CD4-positive, alpha-beta T cell (primary cell): ENCODE results near the gene MID1IP1. TPM values are rescaled to one million over a fixed set of nuclear protein-coding genes. Genes with fewer than 3 reads are reported as not detected.

Experiments used
- ATAC-seq: fragments of 200-7000 bp; cut with Tn5 transposase; one replicate; pipeline ENCODE4 v1.10.0; 2022; ENCODE audit warnings: mild to moderate bottlenecking; ENCODE audit not compliant: poor library complexity
- CTCF ChIA-PET: fragments of 350-600 bp; sonication (Branson Sonifier 250); formaldehyde crosslinking; loops from one replicate; lab custom pipeline; 2021; ENCODE audit warnings: antibody characterized with exemption, inconsistent platforms; lab: Charles Lee
- POLR2A ChIA-PET: fragments of 350-600 bp; sonication (Branson Sonifier 250); formaldehyde crosslinking; loops from one replicate; lab custom pipeline; 2021; ENCODE audit warnings: antibody characterized with exemption, inconsistent platforms; lab: Charles Lee
- DNase-seq, 14 experiments: peaks; one replicate each; pipeline ENCODE4 v3.0.0-alpha.2; 2013 to 2020; ENCODE audit warnings: mixed read lengths in 2 of 14
- H3K27ac ChIP-seq, 2 donors: one replicate each; pipeline versions ENCODE4 v1.5.1 to v1.7.0; 2013; ENCODE audit warnings: low read length in 2 of 2, low read depth in 1 of 2, mild to moderate bottlenecking in 1 of 2
- H3K27me3 ChIP-seq, 2 experiments: 1 replicate in 1 of 2; 2 replicates in 1 of 2; pipeline versions ENCODE4 v1.6.1 to v1.7.0; 2013; ENCODE audit warnings: low read length in 2 of 2, control low read depth in 1 of 2, mild to moderate bottlenecking in 1 of 2, moderate library complexity in 1 of 2; ENCODE audit not compliant: insufficient read depth in 2 of 2, control insufficient read depth in 1 of 2
- H3K36me3 ChIP-seq: one replicate; pipeline ENCODE4 v1.6.1; 2013; ENCODE audit warnings: low read length, control low read depth; ENCODE audit not compliant: insufficient read depth
- H3K4me1 ChIP-seq: one replicate; pipeline ENCODE4 v1.6.1; 2013; ENCODE audit warnings: low read length, control low read depth; ENCODE audit not compliant: insufficient read depth
- H3K4me3 ChIP-seq: one replicate; pipeline ENCODE4 v1.5.1; 2013; ENCODE audit warnings: mild to moderate bottlenecking, low read length, moderate library complexity
- H3K9me3 ChIP-seq, 2 experiments: 1 replicate in 1 of 2; 2 replicates in 1 of 2; pipeline versions ENCODE4 v1.6.1 to v1.7.0; 2013; ENCODE audit warnings: low read length in 2 of 2, mild to moderate bottlenecking in 2 of 2, control low read depth in 1 of 2, moderate library complexity in 1 of 2; ENCODE audit not compliant: control insufficient read depth in 1 of 2, insufficient read depth in 1 of 2
- H3K27ac Mint-ChIP-seq: one replicate; pipeline ENCODE4 v1.8.0; 2020; ENCODE audit warnings: mixed read lengths
- H3K27me3 Mint-ChIP-seq: one replicate; pipeline ENCODE4 v1.8.0; 2021; ENCODE audit warnings: mixed read lengths
- H3K36me3 Mint-ChIP-seq: one replicate; pipeline ENCODE4 v1.8.0; 2021; ENCODE audit warnings: low read depth, mixed read lengths
- H3K4me1 Mint-ChIP-seq: one replicate; pipeline ENCODE4 v1.8.0; 2021; ENCODE audit warnings: low read depth, mixed read lengths
- H3K4me3 Mint-ChIP-seq: one replicate; pipeline ENCODE4 v1.8.0; 2020; ENCODE audit warnings: mild to moderate bottlenecking, mixed read lengths
- H3K9me3 Mint-ChIP-seq: one replicate; pipeline ENCODE4 v1.8.0; 2020; ENCODE audit warnings: mixed read lengths
- intact Hi-C, 2 experiments: fragments of 100-400 bp; cut with DNase I in 1 of 2; cut with micrococcal nuclease in 1 of 2; formaldehyde crosslinking; loops; one replicate each; pipeline versions ENCODE4 v1.15.1 to v1.9.0; 2023 to 2025; cut with DNase I, micrococcal nuclease
- total RNA-seq, 174 experiments: library from RNA in 2 of 174; stranded (reverse) in 2 of 174; gene quantifications; one replicate each; pipeline ENCODE4 v1.2.3 and lab custom pipeline; 2021 to 2026
- TF ChIP-seq, protein P1 (sequence below): fragments of 200-600 bp; IDR thresholded peaks from one replicate; pipeline ENCODE4 v1.8.0; 2022; ENCODE audit warnings: antibody characterized with exemption, mild to moderate bottlenecking

The MID1IP1 gene
- total RNA-seq, 2 experiments from 2014 or later = 37.0 to 40.9 TPM

DNA sequence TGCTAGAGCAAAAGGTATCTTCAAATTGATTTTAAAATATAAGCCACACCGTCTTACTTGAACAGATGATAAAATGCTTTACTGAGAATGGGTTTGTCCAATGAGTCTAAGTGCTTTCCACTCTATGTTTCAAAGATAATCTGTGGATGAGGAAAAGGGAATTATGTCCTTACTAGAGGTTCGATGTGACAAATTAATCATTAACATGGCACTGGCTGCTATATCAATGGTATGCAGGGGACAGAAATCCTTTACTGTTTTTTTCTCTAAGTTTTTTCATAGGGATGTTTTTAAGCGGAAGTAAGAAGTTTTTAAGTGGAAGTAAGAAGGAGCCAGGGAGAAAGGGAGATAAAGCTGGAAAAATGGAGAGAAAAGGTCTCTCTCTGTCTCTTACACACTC is 38.0 kb downstream of the MID1IP1 start:
- H3K9me3 ChIP-seq = no peaks in the 10 kb centered on the region
- H3K27ac ChIP-seq = no peak overlapping the region
- ChIA-PET CTCF (no interaction called here), POLR2A (no interaction called here)
- Mint-ChIP-seq H3K4me1 (no peaks in the 10 kb centered on the region), H3K9me3 (peaks cover 3% of the 10 kb centered on the region), H3K36me3 (no peaks in the 10 kb centered on the region), H3K27ac (no peak overlapping the region), H3K4me3 (no peak overlapping the region), H3K27me3 (no peaks in the 10 kb centered on the region)
- H3K4me1 ChIP-seq = no peaks in the 10 kb centered on the region
- TF ChIP-seq, protein P1, sequence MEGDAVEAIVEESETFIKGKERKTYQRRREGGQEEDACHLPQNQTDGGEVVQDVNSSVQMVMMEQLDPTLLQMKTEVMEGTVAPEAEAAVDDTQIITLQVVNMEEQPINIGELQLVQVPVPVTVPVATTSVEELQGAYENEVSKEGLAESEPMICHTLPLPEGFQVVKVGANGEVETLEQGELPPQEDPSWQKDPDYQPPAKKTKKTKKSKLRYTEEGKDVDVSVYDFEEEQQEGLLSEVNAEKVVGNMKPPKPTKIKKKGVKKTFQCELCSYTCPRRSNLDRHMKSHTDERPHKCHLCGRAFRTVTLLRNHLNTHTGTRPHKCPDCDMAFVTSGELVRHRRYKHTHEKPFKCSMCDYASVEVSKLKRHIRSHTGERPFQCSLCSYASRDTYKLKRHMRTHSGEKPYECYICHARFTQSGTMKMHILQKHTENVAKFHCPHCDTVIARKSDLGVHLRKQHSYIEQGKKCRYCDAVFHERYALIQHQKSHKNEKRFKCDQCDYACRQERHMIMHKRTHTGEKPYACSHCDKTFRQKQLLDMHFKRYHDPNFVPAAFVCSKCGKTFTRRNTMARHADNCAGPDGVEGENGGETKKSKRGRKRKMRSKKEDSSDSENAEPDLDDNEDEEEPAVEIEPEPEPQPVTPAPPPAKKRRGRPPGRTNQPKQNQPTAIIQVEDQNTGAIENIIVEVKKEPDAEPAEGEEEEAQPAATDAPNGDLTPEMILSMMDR = no peak
- intact Hi-C loops = no loop called here
- DNase-seq (no peak), ATAC-seq (no peak)
- no peaks in the 10 kb centered on the region for H3K27me3 ChIP-seq
- H3K4me3 ChIP-seq = no peak overlapping the region
- no peaks in the 10 kb centered on the region for H3K36me3 ChIP-seq

DNA sequence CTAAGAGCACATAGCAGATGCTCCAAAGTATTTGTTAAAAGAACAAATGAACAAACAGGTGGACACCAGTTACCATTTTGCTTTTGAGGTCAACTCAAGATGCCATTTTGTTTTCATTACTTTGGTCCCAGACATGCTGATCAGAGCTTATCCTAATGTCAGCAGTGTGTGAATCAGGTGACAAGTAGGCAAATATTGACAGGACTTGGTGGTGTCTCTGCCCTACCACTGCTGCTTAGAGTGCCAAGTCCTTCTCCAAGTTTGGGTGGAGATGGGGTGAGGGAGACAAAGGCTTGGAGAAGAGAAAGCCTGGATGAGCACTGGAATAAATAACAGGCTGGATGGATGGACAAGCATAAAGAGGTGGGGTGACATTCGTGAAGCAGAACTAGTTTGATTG is 38.7 kb downstream of the MID1IP1 start:
- DNase-seq = no peak
- Mint-ChIP-seq H3K36me3 (no peaks in the 10 kb centered on the region), H3K4me1 (no peaks in the 10 kb centered on the region), H3K4me3 (no peak overlapping the region), H3K9me3 (peaks cover 3% of the 10 kb centered on the region), H3K27ac (no peak overlapping the region), H3K27me3 (no peaks in the 10 kb centered on the region)
- no peak overlapping the region for H3K4me3 ChIP-seq
- ChIA-PET CTCF (no interaction called here), POLR2A (no interaction called here)
- H3K36me3 ChIP-seq = no peaks in the 10 kb centered on the region
- TF ChIP-seq, protein P1 = no peak
- no peaks in the 10 kb centered on the region for H3K9me3 ChIP-seq
- no peak for ATAC-seq
- H3K4me1 ChIP-seq = no peaks in the 10 kb centered on the region
- intact Hi-C loops = no loop called here
- no peaks in the 10 kb centered on the region for H3K27me3 ChIP-seq
- no peak overlapping the region for H3K27ac ChIP-seq

DNA sequence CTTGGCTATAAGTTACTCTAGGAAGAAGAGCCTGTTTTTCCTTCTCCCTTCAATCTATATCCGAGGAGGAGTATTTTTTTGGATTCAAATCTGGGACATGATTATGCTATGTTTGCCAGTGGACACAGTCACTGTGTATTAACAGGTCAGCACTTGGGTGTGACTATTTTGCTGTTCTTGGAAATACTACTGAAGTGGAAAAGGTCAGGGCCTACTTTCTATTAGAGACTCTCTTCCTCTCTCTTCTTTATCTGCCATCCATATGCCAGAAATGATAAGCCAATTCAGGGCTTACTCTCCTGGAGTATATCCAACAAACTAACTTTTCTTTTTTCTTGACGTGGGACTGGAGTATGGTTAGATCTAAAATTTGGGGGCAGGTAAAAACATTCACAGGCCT is 40.5 kb downstream of the MID1IP1 start:
- no peak overlapping the region for H3K4me3 Mint-ChIP-seq
- Histone ChIP-seq H3K36me3 (no peaks in the 10 kb centered on the region), H3K4me1 (no peaks in the 10 kb centered on the region), H3K9me3 (no peaks in the 10 kb centered on the region), H3K27me3 (no peaks in the 10 kb centered on the region), H3K4me3 (no peak overlapping the region), H3K27ac (no peak overlapping the region)
- no peaks in the 10 kb centered on the region for H3K36me3 Mint-ChIP-seq
- H3K27ac Mint-ChIP-seq = no peak overlapping the region
- H3K27me3 Mint-ChIP-seq = no peaks in the 10 kb centered on the region
- TF ChIP-seq, protein P1 = no peak
- CTCF ChIA-PET = no interaction called here
- DNase-seq (no peak), ATAC-seq (no peak)
- intact Hi-C loops = no loop called here
- peaks cover 14% of the 10 kb centered on the region for H3K4me1 Mint-ChIP-seq
- POLR2A ChIA-PET = no interaction called here
- peaks cover 3% of the 10 kb centered on the region for H3K9me3 Mint-ChIP-seq
